Stimulated activated CD8-positive, alpha-beta memory T cell treated with anti-CD3 and anti-CD28 coated beads, Interleukin-4, amount 100 ng/mL, for 24 hours (primary cell): ENCODE data around the gene SYT1.
"Not testable (repeated sequence)": the region's sequence is repeated elsewhere in the genome, so short reads cannot be mapped to it uniquely, and the experiment has no call there.

Experiments used
- DNase-seq: peaks from one replicate; pipeline ENCODE4 v3.0.0-alpha.2; 2020; ENCODE audit warnings: low read depth

Gene SYT1

GRCh38 chr12:78968226-78968625 is 103.7 kb downstream of the SYT1 start:
- DNase-seq = no peak

- no peak for DNase-seq
Observed at GRCh38 chr12:78970041-78970440, 105.5 kb downstream of the SYT1 start.

- no peak for DNase-seq
Observed at GRCh38 chr12:78977304-78977867, 112.8 kb downstream of the SYT1 start.

- DNase-seq = no peak
Observed at GRCh38 chr12:78994168-78994791, 129.7 kb downstream of the SYT1 start.

- DNase-seq = no peak
Observed at GRCh38 chr12:79000501-79000900, 135.9 kb downstream of the SYT1 start.

- DNase-seq = no peak
Observed at GRCh38 chr12:79001404-79001803, 136.8 kb downstream of the SYT1 start.

- DNase-seq = no peak
Observed at GRCh38 chr12:79006306-79006705, 141.7 kb downstream of the SYT1 start.

GRCh38 chr12:79008591-79008990 is 144.0 kb downstream of the SYT1 start:
- no peak for DNase-seq

GRCh38 chr12:79012636-79013035 is 148.1 kb downstream of the SYT1 start:
- DNase-seq = no peak

- no peak for DNase-seq
Observed at GRCh38 chr12:79016181-79016580, 151.6 kb downstream of the SYT1 start.

- DNase-seq = no peak
Observed at GRCh38 chr12:79019672-79020071, 155.1 kb downstream of the SYT1 start.

- DNase-seq = no peak
Observed at GRCh38 chr12:79020106-79020505, 155.5 kb downstream of the SYT1 start.

GRCh38 chr12:79021021-79021420 is 156.4 kb downstream of the SYT1 start:
- no peak for DNase-seq

GRCh38 chr12:79023261-79023660 is 158.7 kb downstream of the SYT1 start:
- no peak for DNase-seq

- DNase-seq = no peak
Observed at GRCh38 chr12:79023784-79024183, 159.2 kb downstream of the SYT1 start.

- DNase-seq = no peak
Observed at GRCh38 chr12:79033788-79034187, 169.2 kb downstream of the SYT1 start.

GRCh38 chr12:79044748-79045147 is 180.2 kb downstream of the SYT1 start:
- DNase-seq = not testable (repeated sequence)

GRCh38 chr12:79045149-79045703 is 180.7 kb downstream of the SYT1 start:
- not testable (repeated sequence) for DNase-seq

GRCh38 chr12:79046021-79046420 is 181.4 kb downstream of the SYT1 start:
- DNase-seq = no peak

- no peak for DNase-seq
Observed at GRCh38 chr12:79048962-79049361, 184.4 kb downstream of the SYT1 start.

GRCh38 chr12:79053394-79053793 is 188.8 kb downstream of the SYT1 start:
- no peak for DNase-seq

GRCh38 chr12:79055926-79056674 is 191.5 kb downstream of the SYT1 start:
- DNase-seq = no peak

GRCh38 chr12:79056775-79057174 is 192.2 kb downstream of the SYT1 start:
- no peak for DNase-seq
